WTC11 (cell line): ENCODE data around the gene MARCHF10. TPM values are rescaled to one million over a fixed set of nuclear protein-coding genes. Genes with fewer than 3 reads are reported as not detected.

Experiments
- ATAC-seq: fragments of 200-7000 bp; cut with Tn5 transposase; 2 replicates; pipeline ENCODE4 v1.10.0; 2021; ENCODE audit warnings: mild to moderate bottlenecking, moderate library complexity
- CTCF ChIA-PET: fragments of 300-600 bp; sonication (Branson Sonifier 250); formaldehyde crosslinking; loops from one replicate; lab custom pipeline; 2021; ENCODE audit warnings: antibody characterized with exemption; lab: Charles Lee
- POLR2A ChIA-PET: fragments of 350-600 bp; sonication (Branson Sonifier 250); formaldehyde crosslinking; loops from one replicate; lab custom pipeline; 2021; ENCODE audit warnings: antibody characterized with exemption; lab: Charles Lee
- DNase-seq: peaks from one replicate; pipeline ENCODE4 v3.0.0; 2021; ENCODE audit warnings: low spot score
- H3K27ac Mint-ChIP-seq: 2 replicates; pipeline ENCODE4 v1.8.0; 2021; ENCODE audit warnings: mixed read lengths
- H3K27me3 Mint-ChIP-seq: 2 replicates; pipeline ENCODE4 v1.8.0; 2021; ENCODE audit warnings: low read depth, mild to moderate bottlenecking, moderate library complexity, mixed read lengths
- H3K36me3 Mint-ChIP-seq: 2 replicates; pipeline ENCODE4 v1.8.0; 2021; ENCODE audit warnings: mixed read lengths
- H3K4me1 Mint-ChIP-seq: 2 replicates; pipeline ENCODE4 v1.8.0; 2022; ENCODE audit warnings: mixed read lengths
- H3K4me3 Mint-ChIP-seq: 2 replicates; pipeline ENCODE4 v1.8.0; 2021; ENCODE audit warnings: mild to moderate bottlenecking, moderate library complexity, mixed read lengths
- H3K9me3 Mint-ChIP-seq: 2 replicates; pipeline ENCODE4 v1.8.0; 2021; ENCODE audit warnings: mixed read lengths
- FOXP1 ChIP-seq: sonication (generic); formaldehyde crosslinking; IDR thresholded peaks from 2 replicates; pipeline ENCODE4 v1.8.0; 2022; ENCODE audit warnings: missing genetic modification reagents, mild to moderate bottlenecking, moderate library complexity, borderline replicate concordance
- KAT7 ChIP-seq: sonication (generic); formaldehyde crosslinking; IDR thresholded peaks from 2 replicates; pipeline ENCODE4 v1.8.1; 2023; ENCODE audit warnings: missing genetic modification reagents, mild to moderate bottlenecking, borderline replicate concordance
- NFYB ChIP-seq: sonication (generic); formaldehyde crosslinking; conservative IDR thresholded peaks from 2 replicates; pipeline ENCODE4 v1.8.0; 2022; ENCODE audit warnings: low read depth, missing genetic modification reagents
- NR3C1 ChIP-seq: sonication (generic); formaldehyde crosslinking; conservative IDR thresholded peaks from 2 replicates; pipeline ENCODE4 v1.8.1; 2023; ENCODE audit warnings: low read depth, mild to moderate bottlenecking, missing genetic modification reagents
- RORB ChIP-seq: fragments of 250-450 bp; sonication (Bioruptor Pico); IDR thresholded peaks from 2 replicates; pipeline ENCODE4 v1.9.0; 2021; ENCODE audit warnings: mild to moderate bottlenecking
- ZNF423 ChIP-seq: fragments of 250-450 bp; sonication (Bioruptor Pico); IDR thresholded peaks from 2 replicates; pipeline ENCODE4 v2.1.2; 2022; ENCODE audit warnings: mild to moderate bottlenecking, moderate library complexity
- total RNA-seq: library from RNA; stranded (reverse); gene quantifications from 3 replicates; pipeline ENCODE4 v1.2.3, GENCODE V29; 2021
- TF ChIP-seq, protein P1 (sequence below): sonication (generic); formaldehyde crosslinking; conservative IDR thresholded peaks from 2 replicates; pipeline ENCODE4 v1.8.1; 2023; ENCODE audit warnings: mild to moderate bottlenecking, low read depth, missing genetic modification reagents, moderate library complexity
- TF ChIP-seq, protein P2 (sequence below): sonication (generic); formaldehyde crosslinking; IDR thresholded peaks from 2 replicates; pipeline ENCODE4 v1.8.0; 2022; ENCODE audit warnings: missing genetic modification reagents
- TF ChIP-seq, protein P3 (sequence below): fragments of 250-450 bp; sonication (Bioruptor Pico); IDR thresholded peaks from 2 replicates; pipeline ENCODE4 v1.8.0; 2021; ENCODE audit warnings: mild to moderate bottlenecking
- TF ChIP-seq, protein P4 (sequence below): sonication (generic); formaldehyde crosslinking; IDR thresholded peaks from 2 replicates; pipeline ENCODE4 v1.8.1; 2023; ENCODE audit warnings: mild to moderate bottlenecking, missing genetic modification reagents, moderate library complexity
- TF ChIP-seq, protein P5 (sequence below): sonication (generic); formaldehyde crosslinking; IDR thresholded peaks from 2 replicates; pipeline ENCODE4 v1.8.1; 2022; ENCODE audit warnings: low read depth, missing genetic modification reagents, borderline replicate concordance
- TF ChIP-seq, protein P6 (sequence below): sonication (generic); formaldehyde crosslinking; IDR thresholded peaks from 2 replicates; pipeline ENCODE4 v1.8.0; 2023; ENCODE audit warnings: missing genetic modification reagents, mild to moderate bottlenecking, borderline replicate concordance

Gene MARCHF10
- total RNA-seq, 1 experiment from 2014 or later = 1.0 TPM

DNA sequence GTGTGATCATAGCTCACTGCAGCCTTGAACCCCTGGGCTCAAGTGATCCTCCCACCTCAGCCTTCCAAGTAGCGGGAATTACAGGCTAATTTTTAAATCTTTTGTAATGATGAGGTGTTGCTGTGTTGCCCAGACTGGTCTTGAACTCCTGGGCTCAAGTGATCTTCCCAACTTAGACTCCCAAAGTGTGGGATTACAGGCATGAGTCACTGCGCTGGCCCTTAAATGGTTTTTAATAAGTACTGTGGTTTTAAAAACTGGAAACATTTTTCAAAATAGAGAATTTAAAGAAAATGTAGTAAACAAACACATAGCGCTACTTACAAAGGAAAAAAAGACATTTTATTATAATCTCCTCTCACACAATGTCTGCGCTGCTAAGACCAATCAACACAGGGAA is 32.2 kb downstream of the MARCHF10 start (continued):
- TF ChIP-seq, protein P1, sequence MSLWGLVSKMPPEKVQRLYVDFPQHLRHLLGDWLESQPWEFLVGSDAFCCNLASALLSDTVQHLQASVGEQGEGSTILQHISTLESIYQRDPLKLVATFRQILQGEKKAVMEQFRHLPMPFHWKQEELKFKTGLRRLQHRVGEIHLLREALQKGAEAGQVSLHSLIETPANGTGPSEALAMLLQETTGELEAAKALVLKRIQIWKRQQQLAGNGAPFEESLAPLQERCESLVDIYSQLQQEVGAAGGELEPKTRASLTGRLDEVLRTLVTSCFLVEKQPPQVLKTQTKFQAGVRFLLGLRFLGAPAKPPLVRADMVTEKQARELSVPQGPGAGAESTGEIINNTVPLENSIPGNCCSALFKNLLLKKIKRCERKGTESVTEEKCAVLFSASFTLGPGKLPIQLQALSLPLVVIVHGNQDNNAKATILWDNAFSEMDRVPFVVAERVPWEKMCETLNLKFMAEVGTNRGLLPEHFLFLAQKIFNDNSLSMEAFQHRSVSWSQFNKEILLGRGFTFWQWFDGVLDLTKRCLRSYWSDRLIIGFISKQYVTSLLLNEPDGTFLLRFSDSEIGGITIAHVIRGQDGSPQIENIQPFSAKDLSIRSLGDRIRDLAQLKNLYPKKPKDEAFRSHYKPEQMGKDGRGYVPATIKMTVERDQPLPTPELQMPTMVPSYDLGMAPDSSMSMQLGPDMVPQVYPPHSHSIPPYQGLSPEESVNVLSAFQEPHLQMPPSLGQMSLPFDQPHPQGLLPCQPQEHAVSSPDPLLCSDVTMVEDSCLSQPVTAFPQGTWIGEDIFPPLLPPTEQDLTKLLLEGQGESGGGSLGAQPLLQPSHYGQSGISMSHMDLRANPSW = no peak
- TF ChIP-seq KAT7 (CRISPR knock-in tag) (no peak), FOXP1 (CRISPR knock-in tag) (no peak), ZNF423 (no peak), RORB (CRISPR knock-in tag) (no peak)
- TF ChIP-seq, protein P2, sequence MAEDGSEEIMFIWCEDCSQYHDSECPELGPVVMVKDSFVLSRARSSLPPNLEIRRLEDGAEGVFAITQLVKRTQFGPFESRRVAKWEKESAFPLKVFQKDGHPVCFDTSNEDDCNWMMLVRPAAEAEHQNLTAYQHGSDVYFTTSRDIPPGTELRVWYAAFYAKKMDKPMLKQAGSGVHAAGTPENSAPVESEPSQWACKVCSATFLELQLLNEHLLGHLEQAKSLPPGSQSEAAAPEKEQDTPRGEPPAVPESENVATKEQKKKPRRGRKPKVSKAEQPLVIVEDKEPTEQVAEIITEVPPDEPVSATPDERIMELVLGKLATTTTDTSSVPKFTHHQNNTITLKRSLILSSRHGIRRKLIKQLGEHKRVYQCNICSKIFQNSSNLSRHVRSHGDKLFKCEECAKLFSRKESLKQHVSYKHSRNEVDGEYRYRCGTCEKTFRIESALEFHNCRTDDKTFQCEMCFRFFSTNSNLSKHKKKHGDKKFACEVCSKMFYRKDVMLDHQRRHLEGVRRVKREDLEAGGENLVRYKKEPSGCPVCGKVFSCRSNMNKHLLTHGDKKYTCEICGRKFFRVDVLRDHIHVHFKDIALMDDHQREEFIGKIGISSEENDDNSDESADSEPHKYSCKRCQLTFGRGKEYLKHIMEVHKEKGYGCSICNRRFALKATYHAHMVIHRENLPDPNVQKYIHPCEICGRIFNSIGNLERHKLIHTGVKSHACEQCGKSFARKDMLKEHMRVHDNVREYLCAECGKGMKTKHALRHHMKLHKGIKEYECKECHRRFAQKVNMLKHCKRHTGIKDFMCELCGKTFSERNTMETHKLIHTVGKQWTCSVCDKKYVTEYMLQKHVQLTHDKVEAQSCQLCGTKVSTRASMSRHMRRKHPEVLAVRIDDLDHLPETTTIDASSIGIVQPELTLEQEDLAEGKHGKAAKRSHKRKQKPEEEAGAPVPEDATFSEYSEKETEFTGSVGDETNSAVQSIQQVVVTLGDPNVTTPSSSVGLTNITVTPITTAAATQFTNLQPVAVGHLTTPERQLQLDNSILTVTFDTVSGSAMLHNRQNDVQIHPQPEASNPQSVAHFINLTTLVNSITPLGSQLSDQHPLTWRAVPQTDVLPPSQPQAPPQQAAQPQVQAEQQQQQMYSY = no peak

DNA sequence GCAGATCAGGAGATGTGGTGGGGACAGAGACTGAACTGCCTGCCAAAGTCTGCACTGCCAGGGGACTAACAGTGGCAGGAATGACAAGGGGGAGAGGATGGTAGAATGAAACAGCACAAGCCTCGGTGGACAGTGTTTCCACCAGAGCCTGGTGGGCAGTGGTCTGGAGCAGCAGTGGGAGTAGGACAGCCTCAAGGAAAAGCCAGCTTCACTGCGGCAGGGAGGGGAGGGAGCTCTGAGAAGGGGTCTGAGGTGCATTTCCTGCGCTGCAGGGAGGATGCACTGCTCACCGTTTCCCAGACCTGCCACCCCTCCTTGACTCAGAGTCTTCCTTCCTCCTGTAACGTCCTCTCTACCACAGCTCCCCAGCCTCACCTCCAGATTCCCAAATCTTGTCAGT is 33.8 kb downstream of the MARCHF10 start:
- Mint-ChIP-seq H3K36me3 (peaks cover 11% of the 10 kb centered on the region), H3K4me1 (peaks cover 11% of the 10 kb centered on the region)
- CTCF ChIA-PET = interaction anchor here (1.3 kb wide), 1 partner anchor 34 kb away, joined by 3 read pairs; the partner anchor contains the start of gene MARCHF10
- no peak for DNase-seq
- no peak for ATAC-seq
- TF ChIP-seq, protein P1 = no peak
- TF ChIP-seq, protein P3, sequence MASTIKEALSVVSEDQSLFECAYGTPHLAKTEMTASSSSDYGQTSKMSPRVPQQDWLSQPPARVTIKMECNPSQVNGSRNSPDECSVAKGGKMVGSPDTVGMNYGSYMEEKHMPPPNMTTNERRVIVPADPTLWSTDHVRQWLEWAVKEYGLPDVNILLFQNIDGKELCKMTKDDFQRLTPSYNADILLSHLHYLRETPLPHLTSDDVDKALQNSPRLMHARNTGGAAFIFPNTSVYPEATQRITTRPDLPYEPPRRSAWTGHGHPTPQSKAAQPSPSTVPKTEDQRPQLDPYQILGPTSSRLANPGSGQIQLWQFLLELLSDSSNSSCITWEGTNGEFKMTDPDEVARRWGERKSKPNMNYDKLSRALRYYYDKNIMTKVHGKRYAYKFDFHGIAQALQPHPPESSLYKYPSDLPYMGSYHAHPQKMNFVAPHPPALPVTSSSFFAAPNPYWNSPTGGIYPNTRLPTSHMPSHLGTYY (CRISPR knock-in tag) = no peak
- TF ChIP-seq, protein P4, sequence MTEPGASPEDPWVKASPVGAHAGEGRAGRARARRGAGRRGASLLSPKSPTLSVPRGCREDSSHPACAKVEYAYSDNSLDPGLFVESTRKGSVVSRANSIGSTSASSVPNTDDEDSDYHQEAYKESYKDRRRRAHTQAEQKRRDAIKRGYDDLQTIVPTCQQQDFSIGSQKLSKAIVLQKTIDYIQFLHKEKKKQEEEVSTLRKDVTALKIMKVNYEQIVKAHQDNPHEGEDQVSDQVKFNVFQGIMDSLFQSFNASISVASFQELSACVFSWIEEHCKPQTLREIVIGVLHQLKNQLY = no peak
- TF ChIP-seq, all 79 proteins: peak for 0
- H3K27ac Mint-ChIP-seq = no peak overlapping the region
- H3K9me3 Mint-ChIP-seq = peaks cover 25% of the 10 kb centered on the region
- H3K4me3 Mint-ChIP-seq = no peak overlapping the region
- peaks cover 3% of the 10 kb centered on the region; the same call in 1 of the 2 replicates for H3K27me3 Mint-ChIP-seq
- POLR2A ChIA-PET = interaction anchor here (0.5 kb wide), 1 partner anchor 9 kb away, joined by 3 read pairs; no protein-coding TSS in a partner anchor

DNA sequence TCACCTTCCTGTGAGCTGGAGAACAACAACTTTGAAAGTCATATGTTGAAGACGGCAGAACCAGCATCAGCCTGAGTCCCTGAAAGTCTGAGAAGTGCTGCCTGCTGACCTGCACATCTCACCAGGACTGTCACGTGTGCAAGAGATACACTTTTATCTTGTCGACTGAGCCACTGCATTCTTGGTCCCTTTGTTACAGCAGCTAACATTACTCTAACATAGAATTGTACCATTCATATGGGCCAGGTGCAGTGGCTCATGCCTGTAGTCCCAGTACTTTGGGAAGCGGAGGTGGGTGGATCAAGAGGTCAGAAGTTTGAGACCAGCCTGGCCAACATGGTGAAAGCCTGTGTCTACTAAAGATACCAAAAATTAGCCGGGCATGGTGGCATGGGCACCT is 40.1 kb downstream of the MARCHF10 start:
- ChIA-PET POLR2A (no interaction called here), CTCF (no interaction called here)
- H3K27me3 Mint-ChIP-seq = peaks cover 6% of the 10 kb centered on the region; the same call in 1 of the 2 replicates
- ATAC-seq = no peak
- H3K27ac Mint-ChIP-seq = no peak overlapping the region
- peaks cover 4% of the 10 kb centered on the region for H3K4me1 Mint-ChIP-seq
- TF ChIP-seq, protein P5, sequence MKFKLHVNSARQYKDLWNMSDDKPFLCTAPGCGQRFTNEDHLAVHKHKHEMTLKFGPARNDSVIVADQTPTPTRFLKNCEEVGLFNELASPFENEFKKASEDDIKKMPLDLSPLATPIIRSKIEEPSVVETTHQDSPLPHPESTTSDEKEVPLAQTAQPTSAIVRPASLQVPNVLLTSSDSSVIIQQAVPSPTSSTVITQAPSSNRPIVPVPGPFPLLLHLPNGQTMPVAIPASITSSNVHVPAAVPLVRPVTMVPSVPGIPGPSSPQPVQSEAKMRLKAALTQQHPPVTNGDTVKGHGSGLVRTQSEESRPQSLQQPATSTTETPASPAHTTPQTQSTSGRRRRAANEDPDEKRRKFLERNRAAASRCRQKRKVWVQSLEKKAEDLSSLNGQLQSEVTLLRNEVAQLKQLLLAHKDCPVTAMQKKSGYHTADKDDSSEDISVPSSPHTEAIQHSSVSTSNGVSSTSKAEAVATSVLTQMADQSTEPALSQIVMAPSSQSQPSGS (CRISPR knock-in tag) = no peak
- TF ChIP-seq NR3C1 (no peak), NFYB (CRISPR knock-in tag) (no peak)
- TF ChIP-seq, protein P6, sequence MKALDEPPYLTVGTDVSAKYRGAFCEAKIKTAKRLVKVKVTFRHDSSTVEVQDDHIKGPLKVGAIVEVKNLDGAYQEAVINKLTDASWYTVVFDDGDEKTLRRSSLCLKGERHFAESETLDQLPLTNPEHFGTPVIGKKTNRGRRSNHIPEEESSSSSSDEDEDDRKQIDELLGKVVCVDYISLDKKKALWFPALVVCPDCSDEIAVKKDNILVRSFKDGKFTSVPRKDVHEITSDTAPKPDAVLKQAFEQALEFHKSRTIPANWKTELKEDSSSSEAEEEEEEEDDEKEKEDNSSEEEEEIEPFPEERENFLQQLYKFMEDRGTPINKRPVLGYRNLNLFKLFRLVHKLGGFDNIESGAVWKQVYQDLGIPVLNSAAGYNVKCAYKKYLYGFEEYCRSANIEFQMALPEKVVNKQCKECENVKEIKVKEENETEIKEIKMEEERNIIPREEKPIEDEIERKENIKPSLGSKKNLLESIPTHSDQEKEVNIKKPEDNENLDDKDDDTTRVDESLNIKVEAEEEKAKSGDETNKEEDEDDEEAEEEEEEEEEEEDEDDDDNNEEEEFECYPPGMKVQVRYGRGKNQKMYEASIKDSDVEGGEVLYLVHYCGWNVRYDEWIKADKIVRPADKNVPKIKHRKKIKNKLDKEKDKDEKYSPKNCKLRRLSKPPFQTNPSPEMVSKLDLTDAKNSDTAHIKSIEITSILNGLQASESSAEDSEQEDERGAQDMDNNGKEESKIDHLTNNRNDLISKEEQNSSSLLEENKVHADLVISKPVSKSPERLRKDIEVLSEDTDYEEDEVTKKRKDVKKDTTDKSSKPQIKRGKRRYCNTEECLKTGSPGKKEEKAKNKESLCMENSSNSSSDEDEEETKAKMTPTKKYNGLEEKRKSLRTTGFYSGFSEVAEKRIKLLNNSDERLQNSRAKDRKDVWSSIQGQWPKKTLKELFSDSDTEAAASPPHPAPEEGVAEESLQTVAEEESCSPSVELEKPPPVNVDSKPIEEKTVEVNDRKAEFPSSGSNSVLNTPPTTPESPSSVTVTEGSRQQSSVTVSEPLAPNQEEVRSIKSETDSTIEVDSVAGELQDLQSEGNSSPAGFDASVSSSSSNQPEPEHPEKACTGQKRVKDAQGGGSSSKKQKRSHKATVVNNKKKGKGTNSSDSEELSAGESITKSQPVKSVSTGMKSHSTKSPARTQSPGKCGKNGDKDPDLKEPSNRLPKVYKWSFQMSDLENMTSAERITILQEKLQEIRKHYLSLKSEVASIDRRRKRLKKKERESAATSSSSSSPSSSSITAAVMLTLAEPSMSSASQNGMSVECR (CRISPR knock-in tag) = no peak
- H3K36me3 Mint-ChIP-seq = peaks cover 11% of the 10 kb centered on the region
- no peak overlapping the region for H3K4me3 Mint-ChIP-seq
- no peak for DNase-seq
- peaks cover 20% of the 10 kb centered on the region for H3K9me3 Mint-ChIP-seq
